ENCODE data around the gene SCFD2.

Gene SCFD2

GRCh38 chr4:52979020-52979419 lies 386.8 kb downstream of the SCFD2 start:
- no peak for DNase-seq

GRCh38 chr4:52977252-52977651 lies 388.6 kb downstream of the SCFD2 start:
- no peak for DNase-seq

DNA sequence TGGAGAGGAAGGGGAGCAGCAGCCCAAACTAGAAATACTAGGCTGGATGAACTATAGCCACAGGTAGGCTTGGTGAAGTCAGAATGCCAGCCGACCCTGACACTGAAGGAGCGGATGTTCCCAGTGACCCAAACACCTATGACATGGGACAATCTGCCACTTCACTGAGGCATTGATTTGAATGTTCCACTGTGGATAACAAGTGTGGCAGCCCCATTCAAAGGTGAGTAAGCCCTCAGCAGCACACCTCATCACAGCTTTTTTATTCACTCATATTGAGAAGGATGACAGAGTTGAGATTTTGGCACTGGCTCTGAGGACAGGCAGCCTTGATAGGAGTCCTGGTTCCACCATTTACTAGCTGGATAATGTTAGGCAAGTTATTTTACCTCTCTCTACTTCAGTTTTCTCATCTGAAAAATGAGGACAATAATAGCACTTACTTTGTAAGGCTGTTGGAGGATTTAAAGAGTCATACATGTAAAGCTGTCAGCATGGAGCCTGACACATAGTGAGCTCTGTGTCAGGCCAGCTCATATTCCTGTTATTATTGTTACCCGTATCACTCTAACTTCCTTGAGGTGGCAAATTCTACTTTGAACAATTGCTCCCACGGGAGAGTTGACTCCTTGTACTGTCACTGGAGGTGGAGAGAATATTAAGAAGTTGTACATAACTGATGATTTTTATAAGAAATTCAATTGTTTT lies 389.2 kb downstream of the SCFD2 start:
- no peak for DNase-seq

- DNase-seq: no peak
These were observed 397.2 kb downstream of the SCFD2 start for GRCh38 chr4:52968691-52969090.

- DNase-seq: no peak
These were observed 397.6 kb downstream of the SCFD2 start for GRCh38 chr4:52968241-52968640.

- DNase-seq: no peak
These were observed 399.1 kb downstream of the SCFD2 start for GRCh38 chr4:52966781-52967180.

DNA sequence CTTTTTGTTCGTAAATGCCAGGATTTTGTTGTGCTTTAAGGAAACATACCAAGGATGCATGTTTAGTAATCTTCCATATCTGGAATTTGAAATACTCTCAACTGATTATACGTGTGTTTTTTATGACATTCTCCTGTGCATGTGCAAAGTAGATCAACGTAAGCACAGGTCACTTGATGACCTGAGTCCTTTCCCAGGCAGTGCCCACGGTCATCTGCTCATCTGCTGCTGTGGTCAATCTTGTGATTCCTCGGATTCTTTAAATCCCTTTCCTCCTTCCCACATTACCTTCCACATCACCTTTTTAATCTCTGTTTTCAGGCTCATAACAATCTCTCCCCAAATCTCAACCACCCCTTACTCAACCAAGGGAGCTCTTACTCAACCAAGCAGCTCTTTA lies 399.7 kb downstream of the SCFD2 start:
- DNase-seq: no peak

DNA sequence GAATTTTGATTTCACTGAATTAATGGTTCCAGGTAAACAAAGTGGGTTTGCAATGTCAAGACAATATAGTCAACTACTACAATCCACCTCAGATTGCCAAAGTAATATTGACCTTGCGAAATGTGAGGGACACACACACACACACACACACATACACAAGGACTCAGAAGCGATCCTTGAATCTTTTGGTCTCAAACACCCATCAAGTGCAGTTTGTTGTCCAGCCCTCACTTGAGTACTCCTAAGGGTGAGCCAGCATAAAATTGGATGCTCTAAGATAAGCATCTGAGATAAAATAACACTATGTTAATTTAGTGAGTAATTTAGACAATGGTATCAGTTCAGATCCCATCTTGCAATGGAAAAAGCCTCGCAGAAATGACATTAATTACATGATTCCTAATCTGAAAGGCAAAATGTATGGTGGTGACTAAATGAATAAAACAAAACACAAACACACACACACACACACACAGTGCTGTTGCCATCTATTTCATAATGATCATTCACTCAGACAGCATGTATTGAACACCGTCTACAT lies 401.2 kb downstream of the SCFD2 start:
- no peak for DNase-seq

GRCh38 chr4:52964011-52964410 lies 401.9 kb downstream of the SCFD2 start:
- no peak for DNase-seq

DNA sequence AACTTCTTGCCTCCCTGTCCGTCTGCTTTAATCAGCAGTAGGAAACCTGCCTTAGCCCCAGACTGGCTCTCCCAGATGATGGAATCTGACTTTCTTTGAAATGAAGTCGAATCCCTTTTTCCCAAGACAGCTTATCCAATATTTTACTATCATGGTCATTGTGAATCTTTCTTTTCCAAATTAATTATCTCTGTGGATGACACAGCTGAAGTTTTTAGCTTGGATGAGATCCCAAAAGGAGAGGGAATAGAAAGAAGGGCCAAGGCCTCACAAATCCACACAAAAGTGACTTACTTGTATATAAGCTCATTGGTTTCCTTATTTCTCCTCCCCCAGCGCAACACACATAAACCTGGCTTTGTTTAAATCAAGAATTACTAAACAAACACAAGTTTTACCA lies 403.1 kb downstream of the SCFD2 start:
- DNase-seq: no peak

GRCh38 chr4:52961666-52962412 lies 404.0 kb downstream of the SCFD2 start:
- DNase-seq: no peak

GRCh38 chr4:52959541-52959940 lies 406.3 kb downstream of the SCFD2 start:
- DNase-seq: no peak

- no peak for DNase-seq
These were observed 407.8 kb downstream of the SCFD2 start for GRCh38 chr4:52957835-52958631.

DNA sequence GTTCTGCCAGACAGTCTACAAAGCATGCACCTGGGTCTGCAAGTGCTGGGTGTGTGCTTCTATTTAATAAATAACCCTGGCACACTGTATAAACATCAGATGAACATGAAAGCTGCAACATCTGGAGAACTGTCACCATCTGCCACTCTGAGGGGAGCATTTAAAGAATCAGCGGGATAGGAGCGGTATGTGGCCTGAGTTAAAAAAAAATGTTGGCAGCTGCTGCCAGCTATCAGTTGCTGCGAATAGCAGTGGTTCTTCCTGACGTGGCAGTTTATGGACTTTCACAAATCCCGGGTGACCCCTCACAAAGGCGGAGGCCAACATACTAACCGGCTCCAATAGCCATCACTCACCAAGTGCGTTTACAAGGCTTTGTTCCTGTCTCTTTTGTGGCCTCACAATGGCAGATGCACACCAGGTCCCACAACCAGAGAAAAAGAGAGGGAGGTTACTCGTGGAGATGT lies 408.6 kb downstream of the SCFD2 start:
- peak; percentile 50 for DNase-seq

DNA sequence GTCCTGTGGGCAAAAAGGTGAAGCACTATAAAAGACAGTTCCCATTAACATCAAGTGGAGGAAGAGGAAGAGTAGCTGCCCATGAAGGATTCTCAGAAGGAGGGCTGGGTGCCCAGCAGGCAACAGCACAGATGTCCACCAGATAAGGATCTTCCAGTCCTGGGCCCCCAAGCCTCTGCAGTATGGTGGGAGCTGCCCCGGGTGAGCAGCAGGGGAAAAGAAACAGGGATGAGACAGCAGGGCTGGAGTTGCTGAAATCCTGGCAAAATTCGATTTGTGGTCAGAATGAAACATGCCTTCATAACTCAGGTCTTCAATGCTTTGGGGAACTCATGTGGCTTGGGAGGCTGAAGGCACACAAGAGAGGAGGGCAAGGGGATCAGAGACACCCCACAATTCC lies 409.2 kb downstream of the SCFD2 start:
- DNase-seq: no peak

DNA sequence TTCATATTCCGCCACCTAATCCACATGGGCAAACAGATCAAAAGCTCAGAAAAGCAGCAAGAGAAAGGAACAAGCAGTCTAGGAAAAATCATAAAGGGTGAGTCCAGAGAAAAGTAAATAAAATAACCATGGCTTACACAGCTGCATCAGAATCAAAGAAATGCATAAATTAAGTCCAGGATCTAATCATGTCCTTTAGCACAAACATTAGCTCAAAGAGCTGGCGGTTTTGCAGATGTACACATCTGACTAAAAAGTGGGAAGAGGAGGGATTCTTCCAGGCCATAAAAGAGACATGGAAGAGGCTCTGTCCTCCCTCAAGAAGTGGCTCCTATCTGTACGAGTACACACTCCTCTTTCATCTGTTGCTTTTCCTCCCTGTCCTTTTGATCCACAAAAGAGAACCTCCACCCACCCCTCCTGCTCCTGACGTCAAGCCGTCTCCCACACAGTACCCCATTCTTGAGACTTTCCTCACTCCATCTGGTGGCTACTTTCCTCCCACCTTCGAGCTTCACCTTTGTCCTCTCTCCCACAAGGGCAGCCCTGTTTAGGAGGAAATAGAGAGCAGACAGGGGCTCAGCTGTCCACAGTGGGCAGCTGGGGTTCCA lies 411.2 kb downstream of the SCFD2 start:
- no peak for DNase-seq

DNA sequence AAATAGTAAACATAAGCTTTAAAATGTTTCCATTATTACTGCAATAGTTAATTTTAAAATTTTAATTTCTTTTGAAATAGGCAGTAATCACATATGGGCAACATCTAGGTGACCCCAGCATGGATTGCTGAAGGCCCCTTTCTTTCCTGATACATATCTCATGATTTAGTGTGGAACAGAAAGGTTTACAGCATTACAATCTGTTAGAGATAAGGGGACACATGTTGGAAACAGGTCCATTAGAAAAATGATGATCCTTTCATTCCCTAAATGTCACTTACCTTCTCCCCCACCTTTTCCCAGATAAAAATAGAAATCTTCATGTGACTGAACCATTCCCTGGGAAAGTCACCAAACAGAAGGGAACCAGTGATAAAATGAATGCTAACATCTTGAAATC lies 413.3 kb downstream of the SCFD2 start:
- no peak for DNase-seq

DNA sequence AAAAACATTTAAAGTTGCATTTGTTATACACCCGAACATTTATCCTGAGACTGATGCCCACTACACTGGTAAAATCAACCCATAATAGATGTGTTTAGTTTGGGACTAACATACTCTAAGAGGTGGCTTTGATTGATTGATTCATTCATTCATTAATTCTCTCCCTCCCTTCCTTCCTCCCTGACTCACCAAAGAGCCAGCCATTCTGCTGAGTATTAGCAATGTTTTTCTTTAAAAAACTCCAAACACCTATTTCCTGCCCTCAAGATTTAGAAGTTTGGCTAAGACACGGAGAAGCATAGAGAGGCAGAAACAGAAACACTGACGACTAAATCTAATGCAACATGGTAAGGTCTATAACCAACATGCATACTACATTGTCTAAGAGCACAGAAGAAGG lies 414.8 kb downstream of the SCFD2 start:
- DNase-seq: no peak

DNA sequence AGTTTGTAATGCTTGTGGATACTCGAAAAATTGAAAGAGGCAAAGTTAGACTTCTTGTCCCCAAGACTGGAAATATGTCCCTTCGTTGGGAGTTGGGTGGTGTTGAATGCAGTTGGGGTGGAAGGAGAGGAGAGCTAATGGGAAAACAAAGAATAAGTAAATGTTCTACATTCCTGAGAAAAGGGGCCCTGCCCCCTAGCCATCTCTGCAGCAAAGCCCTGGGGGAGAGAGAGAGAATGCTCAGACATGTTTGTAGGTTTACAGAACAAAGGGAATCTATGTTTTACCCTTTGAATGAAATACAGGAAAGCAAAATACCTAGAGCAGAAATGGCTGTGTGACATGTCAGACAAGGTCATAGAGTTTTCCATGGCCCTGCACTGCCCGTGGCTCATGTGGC lies 415.6 kb downstream of the SCFD2 start:
- no peak for DNase-seq

DNA sequence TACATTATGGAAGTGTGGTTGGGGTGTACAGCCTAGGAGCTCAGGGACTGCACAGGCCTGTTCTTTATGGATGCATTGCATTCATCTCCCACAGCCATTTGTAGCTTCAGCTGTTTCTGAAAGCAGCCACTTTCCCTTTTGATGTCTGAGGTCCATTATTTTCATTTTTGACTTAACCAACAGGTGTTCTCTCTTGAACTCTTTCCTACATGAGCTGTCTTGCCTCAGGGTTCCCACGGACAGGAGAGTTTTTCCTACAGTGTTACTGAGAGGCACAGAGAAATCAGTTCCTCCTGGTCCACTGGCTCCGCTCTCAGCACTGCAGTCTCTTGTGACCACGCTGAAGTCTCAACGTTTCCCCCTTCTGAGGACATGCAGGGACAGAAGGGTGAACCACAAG lies 416.5 kb downstream of the SCFD2 start:
- no peak for DNase-seq

GRCh38 chr4:52948057-52948423 lies 417.8 kb downstream of the SCFD2 start:
- no peak for DNase-seq

- no peak for DNase-seq
These were observed 418.3 kb downstream of the SCFD2 start for GRCh38 chr4:52947401-52948056.

DNA sequence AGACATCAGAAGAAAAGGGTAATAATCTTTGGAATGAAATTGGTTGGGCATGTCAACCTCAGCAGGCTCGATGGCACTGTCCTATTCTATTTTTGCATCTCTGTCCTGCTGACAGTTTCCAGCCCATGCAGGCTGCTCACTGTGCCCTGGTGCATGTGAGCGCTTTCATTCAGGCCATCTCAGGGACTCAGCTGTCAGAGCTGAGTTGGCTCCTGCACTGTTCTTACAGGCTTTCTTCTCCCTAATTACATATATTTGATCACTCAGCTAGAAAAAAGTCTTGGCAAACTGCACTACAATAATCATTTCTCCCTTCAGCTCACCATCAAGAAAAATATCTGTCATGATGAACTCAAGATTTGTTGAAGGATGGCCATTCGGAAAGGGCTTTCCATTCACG lies 419.0 kb downstream of the SCFD2 start:
- no peak for DNase-seq
